ENCODE data around the gene FAHD2A.

DNA sequence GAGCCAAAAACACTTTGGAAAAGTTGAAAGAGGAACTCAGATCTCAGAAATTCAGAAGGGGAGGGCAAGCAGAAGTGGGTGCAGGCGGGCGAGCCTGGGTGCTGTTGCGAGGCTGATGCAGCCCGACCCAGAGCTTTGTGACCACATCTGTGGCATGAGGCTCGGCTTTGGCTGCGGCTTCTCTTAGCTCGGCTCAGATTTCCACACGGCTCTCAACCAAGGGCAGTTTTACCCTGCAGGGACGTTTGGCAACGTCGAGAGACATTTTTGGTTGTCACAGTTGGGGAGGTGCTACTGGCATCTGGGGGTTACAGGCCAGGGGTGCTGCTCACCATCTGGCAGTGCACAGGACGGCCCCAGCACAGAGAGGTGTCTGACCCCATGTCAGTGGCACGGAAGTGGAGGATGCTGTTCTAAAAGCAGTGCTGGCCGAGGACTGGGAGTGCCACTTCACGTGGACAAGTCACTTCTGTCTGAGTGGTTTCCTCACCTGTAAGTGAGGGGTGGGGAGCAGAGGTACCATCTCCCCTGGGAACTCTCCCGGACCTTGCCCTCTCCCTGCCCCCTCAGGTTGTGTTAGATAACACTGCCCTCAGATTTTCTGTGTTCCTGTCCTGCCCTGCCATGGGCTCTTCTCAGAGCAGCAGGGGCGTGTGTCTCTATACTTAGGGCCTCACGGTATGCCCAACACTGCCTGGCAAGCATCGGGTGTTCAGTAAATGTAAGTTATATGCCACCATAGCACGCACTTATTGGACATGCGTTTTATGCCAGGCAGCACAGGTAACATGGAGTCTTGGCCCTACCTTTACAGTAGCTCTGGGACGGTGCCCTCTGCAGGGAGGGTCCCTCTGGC lies 48.7 kb upstream of the FAHD2A start:
- TF ChIP-seq, protein P1, sequence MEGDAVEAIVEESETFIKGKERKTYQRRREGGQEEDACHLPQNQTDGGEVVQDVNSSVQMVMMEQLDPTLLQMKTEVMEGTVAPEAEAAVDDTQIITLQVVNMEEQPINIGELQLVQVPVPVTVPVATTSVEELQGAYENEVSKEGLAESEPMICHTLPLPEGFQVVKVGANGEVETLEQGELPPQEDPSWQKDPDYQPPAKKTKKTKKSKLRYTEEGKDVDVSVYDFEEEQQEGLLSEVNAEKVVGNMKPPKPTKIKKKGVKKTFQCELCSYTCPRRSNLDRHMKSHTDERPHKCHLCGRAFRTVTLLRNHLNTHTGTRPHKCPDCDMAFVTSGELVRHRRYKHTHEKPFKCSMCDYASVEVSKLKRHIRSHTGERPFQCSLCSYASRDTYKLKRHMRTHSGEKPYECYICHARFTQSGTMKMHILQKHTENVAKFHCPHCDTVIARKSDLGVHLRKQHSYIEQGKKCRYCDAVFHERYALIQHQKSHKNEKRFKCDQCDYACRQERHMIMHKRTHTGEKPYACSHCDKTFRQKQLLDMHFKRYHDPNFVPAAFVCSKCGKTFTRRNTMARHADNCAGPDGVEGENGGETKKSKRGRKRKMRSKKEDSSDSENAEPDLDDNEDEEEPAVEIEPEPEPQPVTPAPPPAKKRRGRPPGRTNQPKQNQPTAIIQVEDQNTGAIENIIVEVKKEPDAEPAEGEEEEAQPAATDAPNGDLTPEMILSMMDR (IDR thresholded peaks at IDR 0.05; ENCODE audit: poor library complexity) = no peak
- no peak for TF ChIP-seq EZH2phosphoT487 (IDR thresholded peaks at IDR 0.05; ENCODE audit: low read depth, severe bottlenecking, unreplicated experiment)

Data from hepatocyte (in vitro differentiated cells).